ENCODE data around the gene CDYL. TPM values are rescaled to one million over a fixed set of nuclear protein-coding genes. Genes with fewer than 3 reads are reported as not detected.

CDYL gene
- total RNA-seq, 1 experiment from 2014 or later, result 60.8 TPM

DNA sequence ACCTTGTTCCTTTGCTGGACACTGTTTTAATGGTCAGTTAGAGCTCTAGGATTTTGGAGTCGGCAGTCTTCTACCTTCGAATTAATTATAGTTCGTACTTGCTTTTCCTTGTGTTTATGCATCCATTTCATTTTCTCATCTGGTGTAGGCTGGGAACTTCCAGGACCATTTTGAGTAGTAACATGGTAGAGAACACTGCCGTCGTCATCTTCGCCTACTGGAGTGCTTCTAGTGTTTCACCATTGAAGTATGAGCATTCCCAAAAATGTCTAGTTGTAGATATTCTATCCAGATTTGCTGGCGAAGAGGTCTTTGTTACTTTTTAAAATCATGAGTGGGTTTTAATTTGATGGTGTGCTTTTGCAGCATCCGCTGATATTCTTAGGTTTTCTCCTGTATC lies 36.9 kb downstream of the CDYL start:
- POLR2A ChIA-PET (ENCODE audit: unreplicated experiment), result no interaction called here
- TF ChIP-seq, protein P1, sequence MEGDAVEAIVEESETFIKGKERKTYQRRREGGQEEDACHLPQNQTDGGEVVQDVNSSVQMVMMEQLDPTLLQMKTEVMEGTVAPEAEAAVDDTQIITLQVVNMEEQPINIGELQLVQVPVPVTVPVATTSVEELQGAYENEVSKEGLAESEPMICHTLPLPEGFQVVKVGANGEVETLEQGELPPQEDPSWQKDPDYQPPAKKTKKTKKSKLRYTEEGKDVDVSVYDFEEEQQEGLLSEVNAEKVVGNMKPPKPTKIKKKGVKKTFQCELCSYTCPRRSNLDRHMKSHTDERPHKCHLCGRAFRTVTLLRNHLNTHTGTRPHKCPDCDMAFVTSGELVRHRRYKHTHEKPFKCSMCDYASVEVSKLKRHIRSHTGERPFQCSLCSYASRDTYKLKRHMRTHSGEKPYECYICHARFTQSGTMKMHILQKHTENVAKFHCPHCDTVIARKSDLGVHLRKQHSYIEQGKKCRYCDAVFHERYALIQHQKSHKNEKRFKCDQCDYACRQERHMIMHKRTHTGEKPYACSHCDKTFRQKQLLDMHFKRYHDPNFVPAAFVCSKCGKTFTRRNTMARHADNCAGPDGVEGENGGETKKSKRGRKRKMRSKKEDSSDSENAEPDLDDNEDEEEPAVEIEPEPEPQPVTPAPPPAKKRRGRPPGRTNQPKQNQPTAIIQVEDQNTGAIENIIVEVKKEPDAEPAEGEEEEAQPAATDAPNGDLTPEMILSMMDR (conservative IDR thresholded peaks at IDR 0.05), result no peak
- no peak for TF ChIP-seq EZH2 (IDR thresholded peaks at IDR 0.05; ENCODE audit: low read depth)

DNA sequence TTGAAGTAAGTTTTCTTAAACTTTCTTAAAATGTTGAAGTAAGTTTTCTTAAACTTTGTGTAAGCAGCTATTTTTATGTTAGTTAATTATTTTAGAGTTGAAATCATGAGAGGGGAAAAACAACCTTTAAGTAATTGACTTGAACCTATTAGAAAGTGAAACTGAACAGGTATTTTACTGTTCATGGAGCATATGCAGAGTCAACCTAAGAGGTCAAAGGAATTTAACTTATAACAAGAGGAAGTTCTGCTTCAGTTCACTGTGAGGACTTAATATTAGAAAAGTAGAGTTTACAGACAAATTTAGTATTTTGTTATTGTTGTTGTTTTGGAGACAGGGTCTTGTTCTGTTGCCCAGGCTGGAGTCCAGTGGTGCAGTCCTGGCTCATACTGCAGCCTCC lies 38.0 kb downstream of the CDYL start:
- intact Hi-C loops (cut with micrococcal nuclease; ENCODE audit: unreplicated experiment), result no loop called here
- Histone ChIP-seq H3K27me3 (ENCODE audit: insufficient read depth, low read depth) (no peaks in the 10 kb centered on the region), H3K4me3 (no peak overlapping the region), H2AFZ (no peak overlapping the region), H3K4me2 (no peak overlapping the region), H3K27ac (no peak overlapping the region), H3K4me1 (replicated peaks; ENCODE audit: insufficient read depth) (no peaks in the 10 kb centered on the region), H3F3A (ENCODE audit: insufficient read depth, low read depth) (no peaks in the 10 kb centered on the region), H4K20me1 (ENCODE audit: insufficient read depth) (no peaks in the 10 kb centered on the region), H3K9me3 (ENCODE audit: insufficient read depth, low read depth) (no peaks in the 10 kb centered on the region), H3K79me2 (ENCODE audit: low read depth) (peaks cover 77% of the 10 kb centered on the region), H3K36me3 (ENCODE audit: low read depth) (no peaks in the 10 kb centered on the region), H3K9me2 (ENCODE audit: insufficient read depth) (no peaks in the 10 kb centered on the region)
- no peak for DNase-seq
- POLR2A ChIA-PET (ENCODE audit: unreplicated experiment), result no interaction called here
- TF ChIP-seq, protein P1 (conservative IDR thresholded peaks at IDR 0.05), result no peak
- TF ChIP-seq EZH2 (IDR thresholded peaks at IDR 0.05; ENCODE audit: low read depth), result no peak
- no TSS peak for BruUV-seq (replicated peaks)
- CTCF ChIA-PET, result no interaction called here

More for the DNA sequence above, 36.9 kb downstream of the CDYL start:
- intact Hi-C loops (cut with micrococcal nuclease; ENCODE audit: unreplicated experiment), result no loop called here
- Histone ChIP-seq H3K36me3 (ENCODE audit: low read depth) (no peaks in the 10 kb centered on the region), H3K9me2 (ENCODE audit: insufficient read depth) (no peaks in the 10 kb centered on the region), H3F3A (ENCODE audit: insufficient read depth, low read depth) (no peaks in the 10 kb centered on the region), H3K4me1 (replicated peaks; ENCODE audit: insufficient read depth) (no peaks in the 10 kb centered on the region), H3K27ac (no peak overlapping the region), H3K9me3 (ENCODE audit: insufficient read depth, low read depth) (no peaks in the 10 kb centered on the region), H3K4me2 (no peak overlapping the region), H4K20me1 (ENCODE audit: insufficient read depth) (no peaks in the 10 kb centered on the region), H3K79me2 (ENCODE audit: low read depth) (peaks cover 80% of the 10 kb centered on the region), H3K4me3 (no peak overlapping the region), H3K27me3 (ENCODE audit: insufficient read depth, low read depth) (no peaks in the 10 kb centered on the region), H2AFZ (no peak overlapping the region)
- BruUV-seq (replicated peaks), result no TSS peak
- CTCF ChIA-PET, result no interaction called here
- no peak for DNase-seq

GRCh38 chr6:4814987-4815386 lies 38.8 kb downstream of the CDYL start:
- no peaks in the 10 kb centered on the region for H3K4me1 ChIP-seq (replicated peaks; ENCODE audit: insufficient read depth)
- no peaks in the 10 kb centered on the region for H3K9me2 ChIP-seq (ENCODE audit: insufficient read depth)
- H3K4me2 ChIP-seq, result no peak overlapping the region
- H3K4me3 ChIP-seq, result no peak overlapping the region
- ChIA-PET POLR2A (ENCODE audit: unreplicated experiment) (no interaction called here), CTCF (no interaction called here)
- H3K9me3 ChIP-seq (ENCODE audit: insufficient read depth, low read depth), result no peaks in the 10 kb centered on the region
- H3K79me2 ChIP-seq (ENCODE audit: low read depth), result peaks cover 79% of the 10 kb centered on the region
- TF ChIP-seq, protein P1 (conservative IDR thresholded peaks at IDR 0.05), result no peak
- no peak for TF ChIP-seq EZH2 (IDR thresholded peaks at IDR 0.05; ENCODE audit: low read depth)
- intact Hi-C loops (cut with micrococcal nuclease; ENCODE audit: unreplicated experiment), result no loop called here
- BruUV-seq (replicated peaks), result no TSS peak
- no peak for DNase-seq
- no peak overlapping the region for H2AFZ ChIP-seq
- no peaks in the 10 kb centered on the region for H3F3A ChIP-seq (ENCODE audit: insufficient read depth, low read depth)
- no peaks in the 10 kb centered on the region for H3K27me3 ChIP-seq (ENCODE audit: insufficient read depth, low read depth)
- H3K36me3 ChIP-seq (ENCODE audit: low read depth), result no peaks in the 10 kb centered on the region
- H3K27ac ChIP-seq, result no peak overlapping the region
- H4K20me1 ChIP-seq (ENCODE audit: insufficient read depth), result no peaks in the 10 kb centered on the region

Data from PC-9 (cell line).